NCI-H526 (cell line): Measurements from ENCODE around the gene FGD2.

Source experiments
- DNase-seq, 2 experiments: peaks; one replicate each; lab custom pipeline; 2025; lab: John Stamatoyannopoulos, UW

The FGD2 gene

GRCh38 chr6:36997811-36998722, 7.4 kb upstream of the FGD2 start:
- no peak for DNase-seq

- no peak for DNase-seq
Observed at GRCh38 chr6:36998723-36999038, 6.8 kb upstream of the FGD2 start.

DNA sequence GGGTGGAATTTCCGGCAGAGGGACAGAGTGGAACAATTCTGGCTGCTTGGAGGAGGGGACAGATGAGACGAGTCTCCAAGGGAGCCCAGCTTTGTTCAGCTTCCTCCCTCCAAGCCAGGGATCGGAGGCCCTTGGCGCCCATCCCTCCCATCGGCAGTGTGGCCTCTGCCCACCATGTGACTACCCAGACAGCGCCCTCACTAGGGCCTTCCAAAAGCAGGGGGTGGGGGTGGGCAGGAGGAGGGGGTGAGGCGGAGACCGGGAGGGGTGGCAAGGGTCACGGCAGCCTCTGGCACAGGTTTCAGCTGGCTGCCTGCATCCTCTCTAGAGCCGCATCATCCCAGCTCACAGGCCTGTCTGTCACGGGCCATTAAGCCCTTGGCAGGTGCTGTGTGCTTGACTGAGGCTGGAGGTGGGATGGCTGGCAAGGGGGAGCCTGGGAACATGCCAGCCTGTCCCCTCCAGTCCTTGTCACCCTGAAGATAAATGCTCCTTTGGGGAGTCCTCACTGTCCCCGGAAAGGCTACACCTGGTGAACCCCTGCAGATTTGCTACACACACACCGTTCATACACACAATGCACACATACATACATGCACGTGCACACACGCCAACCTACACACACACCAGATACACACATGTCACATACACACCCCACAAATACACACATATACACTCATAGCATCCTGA, 6.2 kb upstream of the FGD2 start:
- DNase-seq = peak; percentile 48 to 83

- no peak for DNase-seq
Observed at GRCh38 chr6:36999751-37000125, 5.7 kb upstream of the FGD2 start.

DNA sequence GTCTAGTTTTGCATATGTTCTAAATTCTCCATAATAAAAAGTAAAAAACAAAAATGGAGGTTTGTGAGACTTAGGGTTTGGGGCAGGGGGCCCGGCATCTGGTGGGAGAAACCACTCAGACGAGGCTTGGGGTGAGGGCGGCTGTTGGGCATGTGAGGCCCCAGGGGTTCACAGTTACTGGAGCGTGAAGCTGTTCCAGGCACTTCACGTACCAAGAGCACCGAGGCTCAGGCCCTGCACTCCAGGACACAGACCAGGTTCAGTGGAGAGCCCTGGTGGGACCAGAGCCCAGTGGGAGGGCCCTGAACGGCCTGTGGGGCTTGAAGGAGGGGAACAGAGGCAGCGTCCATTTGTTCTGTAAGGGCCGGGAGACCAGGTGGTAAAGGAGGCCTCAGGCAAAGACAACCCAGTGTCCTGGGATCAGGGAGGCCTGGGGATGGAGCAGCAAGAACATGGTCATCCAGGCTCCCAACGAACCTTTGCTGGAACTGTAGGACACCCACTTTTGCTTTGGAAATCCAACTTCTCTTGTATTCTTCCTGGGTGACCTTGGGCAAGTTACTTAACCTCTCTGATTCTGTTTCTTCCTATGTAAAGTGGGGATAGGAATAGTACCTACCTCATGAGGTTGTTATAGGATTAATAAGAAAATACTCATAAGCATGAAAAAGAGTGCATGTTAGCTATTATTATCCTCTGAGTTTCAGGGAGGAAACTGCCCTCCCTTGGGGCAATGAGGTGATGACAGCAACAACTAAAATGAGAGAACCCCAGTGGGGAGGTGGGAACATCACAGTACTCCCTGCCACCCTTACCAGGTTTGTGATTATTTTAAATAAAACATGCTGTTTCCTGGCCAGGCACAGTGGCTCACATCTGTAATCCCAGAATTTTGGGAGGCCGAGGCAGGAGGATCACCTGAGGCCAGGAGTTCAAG, 1.1 kb upstream of the FGD2 start:
- DNase-seq = no peak

DNA sequence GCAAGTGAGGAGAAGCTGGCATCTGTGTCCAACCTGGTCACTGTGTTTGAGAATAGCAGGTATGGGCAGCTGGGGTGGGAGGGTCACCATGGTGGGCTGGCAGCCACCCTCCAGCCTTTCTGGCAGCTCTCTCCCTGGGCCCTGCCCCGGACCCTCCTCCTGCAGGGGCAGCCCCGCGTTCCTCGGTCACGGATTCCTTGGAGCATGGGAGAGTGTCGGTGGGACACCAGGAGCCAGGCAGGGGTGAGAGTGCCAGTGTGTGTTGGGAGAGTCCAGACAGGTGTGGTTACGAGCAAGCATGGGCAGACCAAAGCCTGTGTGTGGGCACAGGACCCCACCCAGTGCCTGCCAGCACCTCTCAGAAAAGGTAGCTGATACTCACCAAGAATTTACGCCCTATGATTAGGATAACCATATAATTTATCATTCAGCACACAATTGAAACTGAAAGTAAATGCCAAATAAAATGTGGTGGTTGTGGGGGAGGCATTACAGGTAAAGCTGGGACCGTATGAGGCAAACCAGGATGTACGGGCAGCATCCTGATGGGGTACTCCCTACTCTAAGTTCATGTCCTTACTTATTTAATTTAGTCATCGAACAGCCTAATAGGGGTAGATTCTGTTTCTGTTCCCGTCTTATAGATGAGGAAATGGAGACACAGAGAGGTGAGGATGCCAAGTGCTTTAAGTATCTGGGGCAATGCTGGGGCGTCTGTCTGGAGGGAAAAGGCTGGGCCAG, 542 bp downstream of the FGD2 start:
- DNase-seq = no peak

- DNase-seq = no peak
Observed at GRCh38 chr6:37006793-37007339, 1.4 kb downstream of the FGD2 start.

GRCh38 chr6:37007340-37008043, 2.0 kb downstream of the FGD2 start:
- no peak for DNase-seq

- DNase-seq = no peak
Observed at GRCh38 chr6:37008484-37009465, 3.3 kb downstream of the FGD2 start.

DNA sequence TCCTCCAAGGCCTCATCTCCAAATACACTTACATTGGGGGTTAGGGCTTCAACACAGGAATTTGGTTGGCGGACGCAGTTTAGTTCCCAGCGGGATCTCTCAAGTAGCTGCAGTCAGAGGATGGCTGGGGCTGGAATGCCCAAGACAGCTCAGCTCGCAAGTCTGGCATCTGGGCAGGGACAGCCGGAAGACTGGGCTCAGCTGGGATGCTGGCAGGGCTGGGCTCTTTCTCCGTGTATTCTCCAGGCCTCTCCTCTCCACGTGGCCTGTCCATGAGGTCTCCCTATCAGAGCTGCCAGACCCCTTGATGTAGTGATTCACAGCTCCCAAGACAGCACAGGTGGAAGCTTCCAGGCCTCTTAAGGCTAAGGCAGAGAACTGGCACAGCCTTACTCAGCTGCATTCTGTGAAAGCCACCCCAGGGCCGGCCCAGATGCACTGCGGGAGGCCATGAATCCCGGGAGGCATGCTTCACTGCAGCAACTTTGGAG, 5.0 kb downstream of the FGD2 start:
- DNase-seq = no peak

- DNase-seq = no peak
Observed at GRCh38 chr6:37011656-37012378, 6.4 kb downstream of the FGD2 start.

- DNase-seq = no peak
Observed at GRCh38 chr6:37013516-37014491, 8.3 kb downstream of the FGD2 start.

DNA sequence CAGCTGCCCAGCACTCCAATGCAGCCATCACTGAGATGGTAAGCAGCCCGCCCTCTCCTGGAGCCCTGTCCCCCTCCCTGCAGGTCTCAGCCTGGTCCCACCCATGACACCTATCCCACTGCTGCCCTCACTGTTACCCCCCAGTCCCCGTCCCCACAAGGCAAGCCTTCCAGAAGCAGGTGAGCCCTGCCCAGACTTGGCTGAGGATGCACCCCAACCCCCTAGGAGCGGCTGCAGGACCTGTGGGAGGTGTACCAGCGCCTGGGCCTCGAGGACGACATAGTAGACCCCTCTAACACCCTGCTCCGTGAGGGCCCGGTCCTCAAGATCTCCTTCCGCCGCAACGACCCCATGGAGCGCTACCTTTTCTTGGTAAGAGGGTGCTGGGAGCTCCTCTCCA, 9.2 kb downstream of the FGD2 start:
- DNase-seq = no peak

DNA sequence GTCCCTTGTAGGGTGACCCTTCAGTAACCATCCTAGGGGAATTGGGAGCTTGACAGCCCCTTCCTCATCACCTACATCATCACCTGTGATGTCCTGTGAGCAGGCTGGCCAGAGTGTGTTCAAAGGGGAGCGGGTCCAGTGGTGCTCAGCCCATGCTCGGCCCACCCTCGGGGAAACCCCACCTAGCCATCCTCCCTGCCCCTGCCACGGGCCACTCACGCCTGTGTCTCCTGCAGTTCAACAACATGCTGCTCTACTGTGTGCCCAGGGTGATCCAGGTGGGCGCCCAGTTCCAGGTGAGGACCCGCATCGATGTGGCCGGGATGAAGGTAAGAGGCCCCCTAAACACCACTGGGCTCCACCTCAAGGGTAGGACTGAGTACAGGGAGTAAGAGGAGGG, 10.1 kb downstream of the FGD2 start:
- DNase-seq = no peak

DNA sequence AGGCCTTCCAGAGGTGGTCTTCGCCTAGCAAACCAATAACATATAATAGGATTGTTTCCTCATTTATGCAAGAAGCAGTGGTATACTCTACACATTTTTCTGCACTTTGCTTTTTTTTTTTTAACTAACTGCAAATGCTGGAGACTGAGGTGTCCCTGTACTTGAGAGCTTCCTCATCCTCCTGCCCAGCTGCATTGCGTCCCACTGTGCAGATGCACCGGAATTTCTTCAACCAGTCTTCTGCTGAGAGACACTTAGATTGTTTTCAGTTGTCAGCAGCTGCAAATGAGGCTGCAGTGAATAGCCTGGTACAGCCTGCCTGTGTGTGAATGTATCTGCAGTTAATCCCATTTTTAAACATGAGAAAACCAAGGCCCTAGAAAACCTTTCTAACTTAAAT, 11.5 kb downstream of the FGD2 start:
- DNase-seq = no peak

DNA sequence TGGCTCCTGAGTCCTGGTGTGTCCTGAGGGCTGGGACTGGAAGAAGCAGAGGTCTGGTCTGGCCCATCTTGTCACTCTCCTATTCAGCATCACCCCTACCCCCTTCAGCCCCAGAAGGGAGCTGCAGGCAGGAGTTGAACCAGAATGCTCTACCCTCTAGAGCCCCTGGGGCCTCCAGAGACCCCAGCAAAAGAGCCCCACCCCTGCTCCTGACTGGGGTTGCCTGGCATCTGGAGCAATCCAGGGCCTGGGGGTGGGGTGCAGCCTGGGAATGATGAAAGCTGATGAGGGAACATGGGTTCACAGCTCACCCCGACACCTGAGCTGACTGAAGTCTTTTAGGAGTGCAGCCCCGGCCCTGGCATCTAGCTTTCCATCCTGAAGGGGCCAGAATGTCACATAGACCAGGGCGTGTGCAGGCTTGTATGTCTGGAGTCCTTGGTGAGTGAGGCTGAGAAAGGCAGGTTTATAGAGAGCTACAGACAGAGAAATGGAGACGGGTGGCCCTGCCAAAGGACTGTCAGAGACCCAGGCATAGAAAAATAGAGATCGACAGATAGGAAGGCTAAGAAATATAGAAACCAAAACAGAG, 12.2 kb downstream of the FGD2 start:
- no peak for DNase-seq
